Measurements from ENCODE around the gene MFAP4. TPM values are rescaled to one million over a fixed set of nuclear protein-coding genes. Genes with fewer than 3 reads are reported as not detected.

MFAP4 gene
- total and polyA plus RNA-seq, 9 donors = 46.5 to 380 (median 179) TPM

- H3K4me1 ChIP-seq (ENCODE audit: insufficient read depth) = peaks cover 14% of the 10 kb centered on the region
- no peak overlapping the region for H3K4me3 ChIP-seq
- 82 to 86% (median 85%) methylated on average over 10 to 13 of the region's 13 CpGs for WGBS, 3 donors
- H3K27me3 ChIP-seq = no peaks in the 10 kb centered on the region
- DNase-seq = peak in 2 of 5 donors; percentile 11 to 34
- no peaks in the 10 kb centered on the region for H3K9me3 ChIP-seq
- no peaks in the 10 kb centered on the region for H3K36me3 ChIP-seq
- intact Hi-C loops (cut with DNase I) = no loop called here
- H3K27ac ChIP-seq = peak overlapping the region; percentile 40 to 82
- TF ChIP-seq EP300 (IDR thresholded peaks at IDR 0.05) (no peak), CTCF (IDR thresholded peaks at IDR 0.05) (no peak), POLR2A (IDR thresholded peaks at IDR 0.05) (no peak)
These were observed 41.3 kb downstream of the MFAP4 start for GRCh38 chr17:19345486-19346350.

- H3K36me3 ChIP-seq = no peaks in the 10 kb centered on the region
- TF ChIP-seq EP300 (IDR thresholded peaks at IDR 0.05) (no peak), CTCF (IDR thresholded peaks at IDR 0.05) (no peak), POLR2A (IDR thresholded peaks at IDR 0.05) (no peak)
- H3K27me3 ChIP-seq = no peaks in the 10 kb centered on the region
- no peaks in the 10 kb centered on the region for H3K9me3 ChIP-seq
- H3K27ac ChIP-seq = no peak overlapping the region
- WGBS, 3 donors = 89 to 92% (median 91%) methylated on average over 7 of the region's 7 CpGs
- H3K4me3 ChIP-seq = no peak overlapping the region
- peak in 2 of 5 donors; percentile 10 to 26 for DNase-seq
- intact Hi-C loops (cut with DNase I) = no loop called here
- H3K4me1 ChIP-seq (ENCODE audit: insufficient read depth) = peaks cover 14% of the 10 kb centered on the region
These were observed 41.9 kb downstream of the MFAP4 start for GRCh38 chr17:19345067-19345460.

- peak in 2 of 5 donors; percentile 22 to 46 for DNase-seq
- TF ChIP-seq EP300 (IDR thresholded peaks at IDR 0.05) (no peak), CTCF (IDR thresholded peaks at IDR 0.05) (no peak), POLR2A (IDR thresholded peaks at IDR 0.05) (no peak)
- 73 to 85% (median 76%) methylated on average over 37 to 40 of the region's 40 CpGs for WGBS, 3 donors
- peak overlapping the region in 1 of 2 donors; percentile 6 for H3K27ac ChIP-seq
- no peak overlapping the region for H3K4me3 ChIP-seq
- H3K27me3 ChIP-seq = no peaks in the 10 kb centered on the region
- intact Hi-C loops (cut with DNase I) = no loop called here
- H3K4me1 ChIP-seq (ENCODE audit: insufficient read depth) = peaks cover 14% of the 10 kb centered on the region
- H3K9me3 ChIP-seq = no peaks in the 10 kb centered on the region
- no peaks in the 10 kb centered on the region for H3K36me3 ChIP-seq
These were observed 42.5 kb downstream of the MFAP4 start for GRCh38 chr17:19344311-19345066.

- Histone ChIP-seq H3K4me1 (ENCODE audit: insufficient read depth) (peaks cover 14% of the 10 kb centered on the region), H3K4me3 (no peak overlapping the region), H3K36me3 (no peaks in the 10 kb centered on the region), H3K27me3 (no peaks in the 10 kb centered on the region), H3K27ac (no peak overlapping the region), H3K9me3 (no peaks in the 10 kb centered on the region)
- WGBS, 3 donors = 78 to 82% (median 80%) methylated on average over 13 of the region's 13 CpGs
- TF ChIP-seq CTCF (IDR thresholded peaks at IDR 0.05) (no peak), EP300 (IDR thresholded peaks at IDR 0.05) (no peak), POLR2A (IDR thresholded peaks at IDR 0.05) (no peak)
- DNase-seq = peak in 2 of 5 donors; percentile 32 to 53
- intact Hi-C loops (cut with DNase I) = no loop called here
These were observed 43.3 kb downstream of the MFAP4 start for GRCh38 chr17:19343671-19344151.
